Gastrocnemius medialis (tissue), 4 donors: ENCODE results near the gene IFNA2.

Experiments
- CTCF ChIP-seq, 5 experiments: fragments of 450-650 bp in 3 of 5; fragments of 200-600 bp in 2 of 5; sonication (generic) in 2 of 5; IDR thresholded peaks in 4 of 5; conservative IDR thresholded peaks in 1 of 5; 1 replicate in 4 of 5; 2 replicates in 1 of 5; pipeline ENCODE4 v1.5.1; 2016 to 2019; ENCODE audit warnings: antibody characterized with exemption in 5 of 5, mild to moderate bottlenecking in 3 of 5, moderate library complexity in 3 of 5
- POLR2A ChIP-seq, 2 donors: fragments of 450-650 bp; IDR thresholded peaks; one replicate each; pipeline ENCODE4 v1.6.1; 2017; ENCODE audit warnings: antibody characterized with exemption in 2 of 2, mild to moderate bottlenecking in 2 of 2, moderate library complexity in 2 of 2

DNA sequence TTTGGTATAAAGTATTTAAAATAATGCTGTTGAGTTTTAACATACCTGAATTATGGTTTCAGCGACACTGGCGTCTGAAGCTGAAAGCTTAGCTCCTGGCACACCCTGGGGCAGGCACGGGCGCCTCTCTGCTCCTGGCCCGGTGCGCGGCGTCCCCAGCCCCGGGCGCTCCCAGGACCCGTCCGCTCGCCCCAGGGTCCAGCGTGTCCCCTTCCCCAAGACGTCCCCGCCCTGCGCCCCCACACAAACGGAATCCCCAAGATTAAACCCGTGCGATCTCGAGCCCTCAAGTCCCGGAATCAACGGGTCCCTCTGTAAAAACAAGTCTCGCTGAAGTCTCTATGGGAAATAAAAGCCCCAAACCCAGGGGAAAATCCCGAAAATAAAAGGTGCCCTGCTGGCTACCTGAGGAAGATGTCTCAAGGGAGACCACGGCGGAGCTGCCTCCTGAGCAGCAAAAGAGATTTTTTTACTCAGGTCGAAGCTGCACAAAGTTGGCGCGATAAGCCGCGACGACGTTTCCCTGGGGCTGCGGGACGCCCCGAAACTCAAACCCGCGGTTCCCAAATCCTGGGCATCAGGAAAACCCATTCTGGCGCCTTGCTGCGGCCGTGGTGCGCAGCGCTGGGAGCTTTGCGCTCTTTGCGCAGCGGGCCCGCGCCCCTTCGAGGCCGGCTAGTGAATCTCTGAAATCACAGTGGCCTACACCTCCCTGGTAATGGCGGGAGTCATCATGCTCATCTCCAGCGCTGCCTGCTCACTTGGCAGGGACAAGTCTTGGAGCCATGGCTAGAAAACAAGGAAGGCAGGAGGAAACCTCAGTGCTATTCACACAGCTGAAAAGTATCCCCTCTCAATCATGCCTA lies 17.4 kb upstream of the IFNA2 start:
- TF ChIP-seq CTCF (IDR thresholded peaks at IDR 0.05 in 4 of 5, conservative IDR thresholded peaks at IDR 0.05 in 1 of 5) (no peak), POLR2A (IDR thresholded peaks at IDR 0.05) (no peak)
